ENCODE results near the gene RNF148. TPM values are rescaled to one million over a fixed set of nuclear protein-coding genes. Genes with fewer than 3 reads are reported as not detected.
"Not testable (repeated sequence)": the region's sequence is repeated elsewhere in the genome, so short reads cannot be mapped to it uniquely, and the experiment has no call there.

RNF148 gene
- total and polyA plus RNA-seq, 7 donors = 0.09 to 1.4 (median 0.79) TPM; not detected in 3

DNA sequence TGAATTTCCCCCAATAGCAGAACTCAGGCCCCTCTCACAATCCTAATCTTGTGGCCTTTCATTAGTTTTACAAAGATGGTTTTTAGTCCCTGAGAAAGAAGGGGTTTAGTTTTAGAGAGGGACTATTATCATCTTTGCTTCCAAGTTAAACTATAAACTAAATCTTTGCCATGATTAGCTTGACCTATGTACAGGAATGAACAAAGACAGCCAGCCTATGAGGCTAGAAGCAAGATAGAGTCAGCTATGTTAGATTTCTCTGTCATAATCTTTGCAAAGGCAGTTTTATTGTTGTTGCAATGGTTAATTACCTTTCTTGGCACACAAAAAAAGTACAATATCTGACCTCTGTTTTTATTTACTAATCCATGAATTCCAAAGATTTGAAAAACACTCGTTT, 22.9 kb downstream of the RNF148 start:
- Histone ChIP-seq H3K4me1 (peaks cover 0 to 5% (median 1%) of the 10 kb centered on the region in 4 donors), H3K36me3 (no peaks in the 10 kb centered on the region), H3K4me3 (no peak overlapping the region), H3K27ac (no peak overlapping the region), H3K27me3 (no peaks in the 10 kb centered on the region), H3K9me3 (no peaks in the 10 kb centered on the region)
- no peak for TF ChIP-seq POLR2AphosphoS5 (IDR thresholded peaks at IDR 0.05)
- no peak for TF ChIP-seq EP300 (IDR thresholded peaks at IDR 0.05)
- TF ChIP-seq POLR2A (IDR thresholded peaks at IDR 0.05) = no peak
- TF ChIP-seq, protein P1, sequence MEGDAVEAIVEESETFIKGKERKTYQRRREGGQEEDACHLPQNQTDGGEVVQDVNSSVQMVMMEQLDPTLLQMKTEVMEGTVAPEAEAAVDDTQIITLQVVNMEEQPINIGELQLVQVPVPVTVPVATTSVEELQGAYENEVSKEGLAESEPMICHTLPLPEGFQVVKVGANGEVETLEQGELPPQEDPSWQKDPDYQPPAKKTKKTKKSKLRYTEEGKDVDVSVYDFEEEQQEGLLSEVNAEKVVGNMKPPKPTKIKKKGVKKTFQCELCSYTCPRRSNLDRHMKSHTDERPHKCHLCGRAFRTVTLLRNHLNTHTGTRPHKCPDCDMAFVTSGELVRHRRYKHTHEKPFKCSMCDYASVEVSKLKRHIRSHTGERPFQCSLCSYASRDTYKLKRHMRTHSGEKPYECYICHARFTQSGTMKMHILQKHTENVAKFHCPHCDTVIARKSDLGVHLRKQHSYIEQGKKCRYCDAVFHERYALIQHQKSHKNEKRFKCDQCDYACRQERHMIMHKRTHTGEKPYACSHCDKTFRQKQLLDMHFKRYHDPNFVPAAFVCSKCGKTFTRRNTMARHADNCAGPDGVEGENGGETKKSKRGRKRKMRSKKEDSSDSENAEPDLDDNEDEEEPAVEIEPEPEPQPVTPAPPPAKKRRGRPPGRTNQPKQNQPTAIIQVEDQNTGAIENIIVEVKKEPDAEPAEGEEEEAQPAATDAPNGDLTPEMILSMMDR (IDR thresholded peaks at IDR 0.05) = no peak
- intact Hi-C loops (cut with DNase I) = no loop called here
- DNase-seq = no peak
- WGBS, 2 donors = 22 to 58% methylated on average over 1 of the region's 1 CpG

- intact Hi-C loops (cut with DNase I); H3K27me3 ChIP-seq; H3K9me3 ChIP-seq; DNase-seq; H3K4me3 ChIP-seq; H3K27ac ChIP-seq; H3K36me3 ChIP-seq: not testable (repeated sequence)
- 32 to 57% methylated on average over 9 of the region's 9 CpGs for WGBS, 2 donors
- peaks cover 0 to 10% (median 5%) of the 10 kb centered on the region in 4 donors for H3K4me1 ChIP-seq
These were observed 23.4 kb downstream of the RNF148 start for GRCh38 chr7:122679269-122679709.

DNA sequence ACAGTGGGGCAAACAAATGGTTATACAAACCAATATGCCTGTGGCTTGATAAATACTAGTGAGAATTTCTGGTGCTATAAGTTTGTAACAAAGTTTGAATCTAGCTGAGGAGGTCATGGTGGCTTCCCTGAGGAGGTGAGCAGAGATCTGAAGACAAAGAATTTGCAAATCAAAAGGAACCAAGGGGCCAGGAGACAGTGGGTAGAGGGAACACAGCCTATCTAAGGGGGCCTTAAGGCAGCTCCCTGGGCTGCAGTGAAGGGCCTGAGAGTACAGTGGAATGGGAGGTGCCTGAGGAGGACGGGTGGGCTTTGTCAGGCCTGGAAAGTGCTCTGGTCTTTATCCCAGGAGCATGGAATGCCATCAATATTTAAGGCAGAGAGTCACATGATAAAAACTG, 25.6 kb downstream of the RNF148 start:
- WGBS, 2 donors = 57 to 85% methylated on average over 1 of the region's 1 CpG
- no peaks in the 10 kb centered on the region for H3K27me3 ChIP-seq
- H3K27ac ChIP-seq = no peak overlapping the region
- peaks cover 0 to 13% (median 7%) of the 10 kb centered on the region in 4 donors for H3K4me1 ChIP-seq
- TF ChIP-seq POLR2A (IDR thresholded peaks at IDR 0.05) (no peak), EP300 (IDR thresholded peaks at IDR 0.05) (no peak), POLR2AphosphoS5 (IDR thresholded peaks at IDR 0.05) (no peak)
- TF ChIP-seq, protein P1 (IDR thresholded peaks at IDR 0.05) = no peak
- intact Hi-C loops (cut with DNase I) = no loop called here
- no peak for DNase-seq
- H3K36me3 ChIP-seq = no peaks in the 10 kb centered on the region
- no peaks in the 10 kb centered on the region for H3K9me3 ChIP-seq
- no peak overlapping the region for H3K4me3 ChIP-seq

- Histone ChIP-seq H3K27me3 (no peaks in the 10 kb centered on the region), H3K9me3 (no peaks in the 10 kb centered on the region), H3K4me3 (no peak overlapping the region), H3K4me1 (peaks cover 0 to 13% (median 7%) of the 10 kb centered on the region in 4 donors), H3K36me3 (no peaks in the 10 kb centered on the region), H3K27ac (no peak overlapping the region)
- 83 to 84% methylated on average over 2 of the region's 2 CpGs for WGBS, 2 donors
- TF ChIP-seq POLR2AphosphoS5 (IDR thresholded peaks at IDR 0.05) (no peak), POLR2A (IDR thresholded peaks at IDR 0.05) (no peak), EP300 (IDR thresholded peaks at IDR 0.05) (no peak)
- intact Hi-C loops (cut with DNase I) = no loop called here
- DNase-seq = no peak
These were observed 26.3 kb downstream of the RNF148 start for GRCh38 chr7:122676466-122676865.

GRCh38 chr7:122675621-122676020, 27.1 kb downstream of the RNF148 start:
- intact Hi-C loops (cut with DNase I) = no loop called here
- peaks cover 0 to 13% (median 7%) of the 10 kb centered on the region in 4 donors for H3K4me1 ChIP-seq
- H3K36me3 ChIP-seq = no peaks in the 10 kb centered on the region
- TF ChIP-seq POLR2AphosphoS5 (IDR thresholded peaks at IDR 0.05) (no peak), EP300 (IDR thresholded peaks at IDR 0.05) (no peak), POLR2A (IDR thresholded peaks at IDR 0.05) (no peak)
- TF ChIP-seq, protein P1 (IDR thresholded peaks at IDR 0.05) = no peak
- WGBS, 2 donors = 94 to 98% methylated on average over 7 of the region's 7 CpGs
- DNase-seq = no peak
- H3K4me3 ChIP-seq = no peak overlapping the region
- H3K27ac ChIP-seq = no peak overlapping the region
- no peaks in the 10 kb centered on the region for H3K27me3 ChIP-seq
- no peaks in the 10 kb centered on the region for H3K9me3 ChIP-seq

DNA sequence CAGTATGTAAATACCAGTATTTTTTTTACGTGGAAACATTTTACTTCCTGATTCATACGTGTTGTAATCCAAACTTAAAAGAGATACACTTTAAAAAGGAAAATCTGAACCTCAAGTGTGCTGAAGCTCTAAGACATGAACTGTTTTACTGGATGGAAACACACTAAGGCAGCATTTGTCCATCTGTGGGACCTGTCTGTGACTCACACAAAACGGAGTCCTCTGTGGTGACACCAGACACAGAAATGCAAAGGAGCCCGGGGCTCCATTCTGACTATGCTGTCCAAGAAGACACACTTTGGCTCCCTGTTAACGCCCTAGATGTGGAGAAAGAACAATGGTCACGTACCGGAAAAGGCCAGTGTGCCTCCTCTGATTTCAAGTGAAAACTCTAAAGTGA, 27.7 kb downstream of the RNF148 start:
- Histone ChIP-seq H3K27me3 (no peaks in the 10 kb centered on the region), H3K36me3 (no peaks in the 10 kb centered on the region), H3K4me1 (peaks cover 0 to 13% (median 7%) of the 10 kb centered on the region in 4 donors), H3K4me3 (no peak overlapping the region), H3K9me3 (no peaks in the 10 kb centered on the region), H3K27ac (no peak overlapping the region)
- no peak for DNase-seq
- no peak for TF ChIP-seq POLR2AphosphoS5 (IDR thresholded peaks at IDR 0.05)
- TF ChIP-seq, protein P1 (IDR thresholded peaks at IDR 0.05) = no peak
- no peak for TF ChIP-seq EP300 (IDR thresholded peaks at IDR 0.05)
- TF ChIP-seq POLR2A (IDR thresholded peaks at IDR 0.05) = no peak
- 58 to 76% methylated on average over 7 of the region's 7 CpGs for WGBS, 2 donors
- intact Hi-C loops (cut with DNase I) = no loop called here

Measured in sigmoid colon (tissue), 7 donors.